ENCODE results near the gene TRIOBP.

DNA sequence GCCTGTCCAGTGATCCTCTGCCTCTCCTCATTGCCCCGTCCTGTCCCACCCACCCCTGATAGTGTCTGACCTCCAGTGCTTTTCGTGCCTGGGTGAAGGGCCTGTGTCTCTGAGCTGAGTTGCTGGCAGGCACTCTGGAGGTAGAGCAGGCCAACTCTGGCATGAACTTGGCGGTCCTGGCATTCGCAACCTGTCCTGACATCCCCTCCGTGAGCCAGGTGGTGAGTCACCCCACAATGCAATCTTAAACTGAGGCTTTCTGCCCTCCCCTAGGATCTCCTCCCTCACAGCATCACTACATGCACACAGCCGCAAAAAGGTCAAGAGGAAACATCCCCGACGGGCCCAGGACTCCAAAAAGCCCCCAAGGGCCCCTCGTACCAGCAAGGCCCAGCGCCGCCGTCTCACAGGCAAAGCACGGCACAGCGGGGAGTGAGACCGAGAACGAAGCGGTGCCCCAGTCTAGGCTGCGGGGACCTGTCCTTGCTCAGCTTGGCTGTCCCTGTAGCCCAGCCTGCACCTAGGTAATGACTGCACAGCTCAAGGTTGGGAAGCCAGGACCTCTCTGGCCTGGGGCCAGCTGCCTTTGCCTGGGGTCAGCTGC, 5.8 kb upstream of the TRIOBP start:
- TF ChIP-seq, protein P1, sequence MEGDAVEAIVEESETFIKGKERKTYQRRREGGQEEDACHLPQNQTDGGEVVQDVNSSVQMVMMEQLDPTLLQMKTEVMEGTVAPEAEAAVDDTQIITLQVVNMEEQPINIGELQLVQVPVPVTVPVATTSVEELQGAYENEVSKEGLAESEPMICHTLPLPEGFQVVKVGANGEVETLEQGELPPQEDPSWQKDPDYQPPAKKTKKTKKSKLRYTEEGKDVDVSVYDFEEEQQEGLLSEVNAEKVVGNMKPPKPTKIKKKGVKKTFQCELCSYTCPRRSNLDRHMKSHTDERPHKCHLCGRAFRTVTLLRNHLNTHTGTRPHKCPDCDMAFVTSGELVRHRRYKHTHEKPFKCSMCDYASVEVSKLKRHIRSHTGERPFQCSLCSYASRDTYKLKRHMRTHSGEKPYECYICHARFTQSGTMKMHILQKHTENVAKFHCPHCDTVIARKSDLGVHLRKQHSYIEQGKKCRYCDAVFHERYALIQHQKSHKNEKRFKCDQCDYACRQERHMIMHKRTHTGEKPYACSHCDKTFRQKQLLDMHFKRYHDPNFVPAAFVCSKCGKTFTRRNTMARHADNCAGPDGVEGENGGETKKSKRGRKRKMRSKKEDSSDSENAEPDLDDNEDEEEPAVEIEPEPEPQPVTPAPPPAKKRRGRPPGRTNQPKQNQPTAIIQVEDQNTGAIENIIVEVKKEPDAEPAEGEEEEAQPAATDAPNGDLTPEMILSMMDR (IDR thresholded peaks at IDR 0.05), result no peak
- no peak for TF ChIP-seq POLR2A (IDR thresholded peaks at IDR 0.05)
- TF ChIP-seq POLR2AphosphoS5 (IDR thresholded peaks at IDR 0.05), result no peak
- TF ChIP-seq EP300 (IDR thresholded peaks at IDR 0.05), result no peak

Data from suprapubic skin (tissue), 4 donors.